Epithelial cell of esophagus (primary cell): ENCODE results near the gene RARRES1.

Experiments used
- DNase-seq: peaks from one replicate; pipeline ENCODE4 v3.0.0; 2010; ENCODE audit warnings: low read depth
- H3K4me3 ChIP-seq: 2 replicates; pipeline ENCODE4 v1.5.1; 2011; ENCODE audit warnings: mild to moderate bottlenecking, low read length, control low read depth
- CTCF ChIP-seq: IDR thresholded peaks from 2 replicates; pipeline ENCODE4 v1.5.1; 2011; ENCODE audit warnings: low read depth, mild to moderate bottlenecking, low read length, control low read depth, inconsistent platforms; ENCODE audit not compliant: insufficient read depth; ENCODE audit errors: missing control alignments

The RARRES1 gene

GRCh38 chr3:158737410-158737809 lies 5.2 kb upstream of the RARRES1 start:
- TF ChIP-seq CTCF: no peak
- no peak overlapping the region for H3K4me3 ChIP-seq
- DNase-seq: no peak

- no peak for DNase-seq
- no peak for TF ChIP-seq CTCF
Measured at GRCh38 chr3:158735296-158736033, 3.2 kb upstream of the RARRES1 start.

GRCh38 chr3:158733656-158734055 lies 1.4 kb upstream of the RARRES1 start:
- no peak for DNase-seq
- TF ChIP-seq CTCF: no peak
- H3K4me3 ChIP-seq: no peak overlapping the region

More at GRCh38 chr3:158735296-158736033, 3.2 kb upstream of the RARRES1 start:
- no peak overlapping the region for H3K4me3 ChIP-seq

DNA sequence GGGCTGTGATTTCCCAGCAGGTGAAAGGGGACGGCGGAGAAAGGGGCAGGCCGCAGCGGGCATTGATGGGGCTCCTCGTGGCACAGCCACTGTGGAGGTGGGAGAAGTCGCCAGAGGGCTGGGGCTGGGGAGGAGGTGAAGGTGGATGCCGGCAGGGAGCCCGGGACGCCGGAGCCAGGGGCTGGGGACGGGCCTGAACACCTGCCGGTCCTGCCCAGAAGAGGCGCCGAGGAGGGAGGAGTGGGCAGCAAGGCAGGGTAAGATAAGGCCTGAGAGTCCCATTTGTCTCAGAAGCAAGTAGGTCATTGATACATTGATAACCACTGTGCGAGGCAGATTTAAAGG lies 571 bp upstream of the RARRES1 start:
- no peak for TF ChIP-seq CTCF
- peak overlapping the region; percentile 41 for H3K4me3 ChIP-seq
- DNase-seq: no peak

DNA sequence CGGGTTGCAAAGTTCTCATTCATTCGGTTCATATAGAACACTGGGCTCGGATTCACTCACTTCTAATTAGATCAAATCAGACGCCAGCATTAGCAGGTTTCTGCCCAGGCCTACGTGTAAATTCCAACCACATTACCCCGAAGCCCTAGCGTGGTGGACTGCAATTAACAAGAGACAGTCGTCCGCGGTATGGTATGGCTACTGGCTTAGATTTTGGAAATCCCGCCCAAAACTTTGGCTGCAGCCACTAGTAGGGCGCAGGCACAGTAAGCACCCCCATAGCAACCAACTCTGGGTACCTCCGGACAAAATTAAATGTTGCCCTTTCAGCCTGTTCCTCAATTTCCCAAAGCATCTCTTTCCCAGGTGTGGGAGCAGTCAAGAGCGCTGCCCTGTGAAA lies 771 bp downstream of the RARRES1 start:
- H3K4me3 ChIP-seq: peak overlapping the region; percentile 41
- DNase-seq: no peak
- TF ChIP-seq CTCF: no peak

GRCh38 chr3:158728851-158729250 lies 3.4 kb downstream of the RARRES1 start:
- TF ChIP-seq CTCF: no peak
- H3K4me3 ChIP-seq: no peak overlapping the region
- no peak for DNase-seq

- TF ChIP-seq CTCF: no peak
- H3K4me3 ChIP-seq: no peak overlapping the region
- no peak for DNase-seq
Measured at GRCh38 chr3:158728061-158728377, 4.2 kb downstream of the RARRES1 start.
